Activated CD8-positive, alpha-beta memory T cell treated with anti-CD3 and anti-CD28 coated beads, Interleukin-2, amount 50 U/mL, for 48 hours (primary cell): ENCODE data around the gene GALNT2.

Experiments used
- DNase-seq: peaks from one replicate; pipeline ENCODE4 v3.0.0-alpha.2; 2020

Gene GALNT2

GRCh38 chr1:230117694-230118093, 50.7 kb downstream of the GALNT2 start:
- no peak for DNase-seq

GRCh38 chr1:230119340-230119739, 52.3 kb downstream of the GALNT2 start:
- no peak for DNase-seq

GRCh38 chr1:230120289-230120920, 53.4 kb downstream of the GALNT2 start:
- DNase-seq: no peak

- DNase-seq: no peak
Observed at GRCh38 chr1:230120921-230121381, 53.9 kb downstream of the GALNT2 start.

- DNase-seq: no peak
Observed at GRCh38 chr1:230121950-230122349, 54.9 kb downstream of the GALNT2 start.

- DNase-seq: no peak
Observed at GRCh38 chr1:230122366-230123279, 55.6 kb downstream of the GALNT2 start.

GRCh38 chr1:230123280-230124185, 56.5 kb downstream of the GALNT2 start:
- no peak for DNase-seq

- DNase-seq: no peak
Observed at GRCh38 chr1:230124186-230125128, 57.4 kb downstream of the GALNT2 start.

- no peak for DNase-seq
Observed at GRCh38 chr1:230125141-230125540, 58.1 kb downstream of the GALNT2 start.

- DNase-seq: no peak
Observed at GRCh38 chr1:230125640-230126528, 58.8 kb downstream of the GALNT2 start.

GRCh38 chr1:230126529-230127104, 59.6 kb downstream of the GALNT2 start:
- DNase-seq: no peak

GRCh38 chr1:230127105-230128054, 60.3 kb downstream of the GALNT2 start:
- DNase-seq: no peak

- DNase-seq: no peak
Observed at GRCh38 chr1:230128569-230129285, 61.7 kb downstream of the GALNT2 start.

- no peak for DNase-seq
Observed at GRCh38 chr1:230129341-230129740, 62.3 kb downstream of the GALNT2 start.

GRCh38 chr1:230130172-230130944, 63.3 kb downstream of the GALNT2 start:
- no peak for DNase-seq

- DNase-seq: no peak
Observed at GRCh38 chr1:230131457-230131856, 64.4 kb downstream of the GALNT2 start.

- no peak for DNase-seq
Observed at GRCh38 chr1:230132758-230133157, 65.7 kb downstream of the GALNT2 start.

GRCh38 chr1:230135726-230136125, 68.7 kb downstream of the GALNT2 start:
- no peak for DNase-seq
